ENCODE results near the gene SLC35F6.
"Not testable (repeated sequence)": the region's sequence is repeated elsewhere in the genome, so short reads cannot be mapped to it uniquely, and the experiment has no call there.

The SLC35F6 gene

DNA sequence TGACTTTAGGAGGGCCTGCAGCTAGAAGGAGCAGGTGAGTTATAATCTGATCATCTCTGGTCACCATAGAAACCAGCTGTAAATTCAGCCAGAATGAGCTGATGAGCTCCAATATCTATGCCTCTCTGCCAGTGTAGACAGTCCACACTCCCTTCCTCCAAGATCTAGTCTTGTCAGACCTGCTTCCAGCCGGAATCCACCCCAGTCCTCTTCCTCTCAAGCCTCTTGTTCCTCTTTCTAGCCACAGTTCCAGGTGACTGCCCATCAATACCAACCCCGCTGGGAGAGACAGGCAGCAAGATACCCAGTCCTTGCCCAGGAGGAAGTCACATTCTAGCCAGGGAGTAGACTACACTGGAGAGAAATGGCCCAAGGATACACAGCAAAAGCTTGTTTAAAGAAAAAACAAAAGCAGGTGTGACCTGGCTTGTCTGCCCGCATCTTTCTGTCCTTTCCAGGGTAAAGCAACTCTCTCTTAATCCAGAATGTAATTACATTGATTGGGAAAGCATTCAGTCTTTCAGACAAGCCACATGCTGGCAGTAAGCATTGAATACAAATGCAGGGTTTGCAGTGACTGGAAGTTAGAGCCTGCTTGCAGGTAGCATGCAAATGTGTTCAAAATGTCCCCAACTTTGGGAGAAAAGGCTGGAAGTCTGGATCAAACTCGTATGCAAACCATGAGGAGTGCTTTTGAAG lies 9.0 kb upstream of the SLC35F6 start:
- DNase-seq: no peak

DNA sequence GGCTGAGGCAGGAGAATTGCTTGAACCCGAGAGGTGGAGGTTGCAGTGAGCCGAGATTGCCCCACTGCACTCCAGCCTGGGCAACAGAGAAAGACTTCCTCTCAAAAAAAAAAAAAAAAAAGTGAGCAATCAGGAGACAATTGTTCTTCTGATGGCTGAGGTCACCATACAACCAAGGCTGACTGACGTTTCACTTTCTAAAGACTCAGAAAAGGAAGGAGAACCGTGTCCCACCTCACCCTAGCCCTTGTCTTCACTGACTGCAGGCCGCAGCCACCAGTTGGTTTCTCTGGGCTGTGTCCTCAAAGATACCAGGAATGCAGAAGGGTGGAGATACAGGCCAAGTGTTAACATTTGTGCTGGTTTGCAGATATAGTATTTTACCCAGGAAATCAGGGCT lies 7.7 kb upstream of the SLC35F6 start:
- no peak for DNase-seq

DNA sequence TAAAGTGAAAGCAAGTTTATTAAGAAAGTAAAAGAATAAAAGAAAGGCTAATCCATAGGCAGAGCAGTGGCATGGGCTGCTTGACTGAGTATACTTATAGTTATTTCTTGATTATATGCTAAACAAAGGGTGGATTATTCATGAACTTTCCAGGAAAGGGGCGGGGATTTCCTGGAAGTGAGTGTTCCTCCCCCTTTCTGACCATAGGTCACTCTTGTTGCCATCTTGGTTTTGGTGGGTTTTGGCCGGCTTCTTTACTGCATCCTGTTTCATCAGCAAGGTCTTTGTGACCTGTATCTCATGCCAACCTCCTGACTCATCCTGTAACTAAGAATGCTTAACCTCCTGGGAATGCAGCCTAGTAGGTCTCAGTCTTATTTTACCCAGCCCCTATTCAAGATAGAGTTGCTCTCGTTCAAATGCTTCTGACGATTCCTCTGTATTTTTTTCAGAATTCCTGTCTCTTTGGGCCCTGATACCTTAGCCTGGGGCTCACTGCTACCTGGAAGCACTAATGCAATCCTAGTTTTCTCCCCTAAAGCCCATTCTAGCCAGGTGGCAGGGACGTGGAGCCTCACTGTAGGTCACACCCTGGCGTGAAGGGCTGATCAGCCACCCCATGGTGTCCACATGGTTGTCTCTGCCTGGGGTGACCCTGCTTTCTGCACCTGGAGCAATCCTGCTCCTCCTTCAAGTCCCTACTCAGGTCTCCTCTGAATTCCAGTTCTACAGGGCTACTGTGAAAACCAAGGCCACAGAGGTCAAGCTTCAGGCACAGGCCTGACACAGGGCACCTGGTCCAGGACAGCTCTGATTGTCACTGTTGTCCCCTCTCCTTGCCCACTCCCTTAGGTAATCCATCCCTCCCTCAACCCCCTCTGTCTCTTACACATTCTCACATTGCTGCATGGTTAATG lies 6.0 kb upstream of the SLC35F6 start:
- no peak for DNase-seq

DNA sequence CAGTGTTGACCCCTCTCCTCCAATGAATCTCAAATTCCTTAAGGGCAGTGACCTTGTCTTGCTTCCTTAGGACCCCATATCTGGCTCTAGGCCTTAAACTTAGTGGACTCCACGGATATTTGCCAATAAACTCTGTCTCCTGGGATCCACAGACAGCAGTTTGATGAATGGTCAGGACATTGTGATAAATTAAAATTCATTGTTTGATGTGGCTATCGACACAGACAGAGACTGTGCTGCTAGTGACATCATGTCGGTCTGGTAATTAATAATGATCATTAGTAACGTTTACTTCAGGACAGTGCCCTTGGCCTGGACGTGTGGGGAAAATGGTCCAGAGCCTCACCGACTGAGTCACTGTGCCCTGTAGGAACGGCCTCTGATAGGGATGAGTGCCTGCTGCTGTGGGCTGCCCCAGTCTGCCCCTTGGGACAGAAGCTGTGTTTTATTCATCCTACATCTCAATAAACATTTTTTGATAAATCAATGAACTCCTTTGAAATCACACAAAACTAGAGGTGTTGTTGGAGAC lies 5.2 kb upstream of the SLC35F6 start:
- DNase-seq: no peak

DNA sequence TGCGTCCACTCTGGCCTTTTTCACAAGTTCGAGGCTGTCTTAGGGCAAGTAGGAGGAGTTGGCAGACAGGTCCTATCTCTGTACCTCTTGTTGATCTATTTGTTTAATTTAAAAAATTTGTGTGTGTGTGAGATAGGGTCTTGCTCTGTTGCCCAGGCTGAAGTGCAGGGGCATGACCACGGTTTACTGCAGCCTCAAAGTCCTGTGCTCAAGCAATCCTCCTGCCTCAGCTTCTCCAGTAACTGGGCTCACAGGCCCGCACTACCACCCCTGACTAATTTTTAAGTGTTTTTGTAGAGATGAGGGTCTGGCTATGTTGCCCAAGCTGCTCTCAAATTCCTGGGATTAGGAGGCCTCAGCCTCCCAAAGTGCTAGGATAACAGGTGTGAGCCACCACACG lies 4.2 kb upstream of the SLC35F6 start:
- no peak for DNase-seq

DNA sequence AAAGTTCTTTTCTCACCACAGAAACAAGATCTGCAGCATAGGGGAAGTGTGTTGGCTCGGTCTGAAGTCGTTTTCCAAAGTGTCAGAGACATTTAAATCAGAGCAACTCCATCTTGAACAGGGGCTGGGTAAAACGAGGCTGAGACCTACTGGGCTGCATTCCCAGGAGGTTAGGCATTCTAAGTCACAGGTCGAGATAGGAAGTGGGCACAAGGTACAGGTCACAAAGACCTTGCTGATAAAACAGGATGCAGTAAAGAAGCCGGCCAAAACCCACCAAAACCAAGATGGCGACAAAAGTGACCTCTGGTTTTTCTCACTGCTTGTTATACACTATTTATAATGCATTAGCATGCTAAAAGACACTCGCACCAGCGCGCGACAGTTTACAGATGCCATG lies 3.1 kb upstream of the SLC35F6 start:
- not testable (repeated sequence) for DNase-seq

DNA sequence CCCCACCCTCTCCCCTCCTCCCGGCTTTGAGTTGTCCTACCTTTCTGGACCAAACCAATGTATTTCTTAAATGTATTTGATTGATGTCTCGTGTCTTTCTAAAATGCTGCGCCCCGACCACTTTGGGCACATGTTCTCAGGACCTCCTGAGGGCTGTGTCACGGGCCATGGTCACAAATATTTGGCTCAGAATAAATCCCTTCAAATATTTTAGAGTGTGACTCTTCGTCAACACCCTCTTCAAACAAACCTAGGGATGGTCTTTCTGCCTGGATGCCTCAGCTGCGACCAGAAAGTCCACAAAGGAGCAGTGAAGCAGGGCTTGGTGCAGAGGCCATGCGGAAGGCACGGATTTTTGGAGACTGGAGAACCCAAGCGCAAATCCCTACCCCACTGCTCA lies 1.1 kb upstream of the SLC35F6 start:
- no peak for DNase-seq

DNA sequence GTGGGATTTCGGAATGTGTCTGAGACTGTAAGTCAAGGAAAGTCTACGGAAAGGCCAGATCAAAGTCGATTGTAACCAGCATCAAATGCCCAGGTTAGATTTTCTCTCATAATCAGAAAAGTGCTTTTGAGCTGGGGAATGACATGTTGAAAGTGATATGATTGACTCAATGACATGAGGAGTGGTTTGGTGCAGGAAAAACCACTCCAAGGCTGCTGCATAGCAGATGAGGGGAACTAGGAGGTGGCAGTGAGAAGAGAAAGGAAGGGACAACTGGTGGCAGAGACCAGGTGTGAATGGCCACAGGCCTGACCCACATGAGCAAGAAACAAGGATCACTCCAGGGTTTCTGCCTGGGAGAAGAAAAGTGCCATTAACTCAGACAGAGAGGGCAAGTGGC lies 822 bp downstream of the SLC35F6 start:
- no peak for DNase-seq

DNA sequence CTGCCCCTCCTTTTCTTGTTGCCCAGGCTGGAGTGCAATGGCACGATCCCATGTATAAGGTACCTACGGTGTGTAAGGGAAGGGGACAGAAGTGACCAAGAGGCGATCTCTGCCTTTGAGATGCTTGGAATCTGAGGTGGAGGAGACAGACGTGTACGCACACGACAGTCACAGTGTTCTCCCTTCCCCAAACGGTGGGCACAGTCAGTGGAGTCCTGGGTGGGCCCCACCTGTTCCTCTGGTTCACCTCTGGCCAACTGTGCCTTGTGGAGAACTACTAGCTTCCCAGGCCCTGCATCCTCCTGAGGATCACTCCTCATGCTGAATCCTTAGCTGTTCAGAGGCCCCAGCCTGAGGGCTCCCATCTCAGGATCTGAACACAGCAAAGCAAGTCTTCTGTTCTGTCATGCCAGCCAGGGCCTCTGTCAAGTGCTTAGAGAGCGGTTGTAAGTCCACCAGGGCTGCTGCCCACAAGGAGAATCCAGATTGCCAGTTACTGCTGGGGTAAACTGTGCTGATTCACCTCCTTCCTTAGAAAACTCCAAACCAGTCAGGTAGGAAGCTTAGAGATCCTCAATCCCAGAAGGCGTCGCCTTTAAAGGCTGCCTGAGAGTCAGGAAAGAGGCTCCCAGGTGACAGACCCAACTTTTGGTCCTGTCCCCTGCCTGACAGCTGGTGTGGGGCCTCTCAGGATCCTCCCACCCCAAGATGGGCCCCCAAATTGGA lies 1.6 kb downstream of the SLC35F6 start:
- peak in 1 of 56 donors; percentile 7 for DNase-seq

DNA sequence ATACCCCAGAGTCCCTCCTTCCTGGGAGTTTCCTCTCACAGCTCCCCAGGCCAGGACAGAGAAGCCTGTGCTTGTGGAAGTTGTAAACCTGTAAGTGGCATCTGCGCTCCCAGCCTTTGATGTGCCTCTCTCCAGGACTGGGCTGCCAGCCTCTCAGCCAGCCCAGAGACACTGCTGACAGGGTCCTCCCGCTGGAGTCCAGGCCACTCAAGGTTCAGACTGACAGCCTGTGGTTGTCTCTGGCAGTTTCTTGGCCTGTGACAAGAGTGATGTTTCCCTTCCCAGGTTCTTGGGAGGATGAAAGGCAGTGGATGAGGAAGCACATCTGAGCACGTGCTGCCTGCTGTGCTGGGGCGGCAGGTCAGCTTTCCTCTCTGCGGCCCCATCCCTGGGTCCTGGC lies 3.0 kb downstream of the SLC35F6 start:
- no peak for DNase-seq

DNA sequence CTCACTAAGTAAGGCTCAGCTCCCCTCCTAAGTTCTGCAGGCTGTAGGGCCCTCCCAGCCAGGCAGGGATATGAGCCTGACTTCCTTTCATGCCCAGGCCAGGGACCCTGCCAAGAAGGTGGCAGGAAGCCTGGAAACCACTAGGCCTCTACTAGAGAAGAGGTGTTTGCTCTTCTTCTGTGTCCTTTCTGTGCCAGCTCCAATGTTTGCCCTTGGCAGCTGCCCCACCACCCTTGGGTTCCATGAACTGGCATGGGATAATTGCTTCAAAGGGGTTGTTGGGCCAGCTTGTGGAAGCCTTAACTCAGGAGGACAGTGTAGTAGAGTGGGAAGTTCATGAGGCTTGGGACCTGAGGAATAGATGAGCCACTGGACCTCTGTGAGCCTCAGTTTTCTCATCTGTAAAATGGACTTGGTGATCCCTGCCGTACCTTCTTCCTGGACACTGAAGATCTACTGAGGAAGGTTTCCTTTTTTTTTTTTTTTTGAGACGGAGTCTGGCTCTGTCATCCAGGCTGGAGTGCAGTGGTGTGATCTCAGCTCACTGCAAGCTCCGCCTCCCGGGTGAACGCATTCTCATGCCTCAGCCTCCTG lies 3.9 kb downstream of the SLC35F6 start:
- no peak for DNase-seq

DNA sequence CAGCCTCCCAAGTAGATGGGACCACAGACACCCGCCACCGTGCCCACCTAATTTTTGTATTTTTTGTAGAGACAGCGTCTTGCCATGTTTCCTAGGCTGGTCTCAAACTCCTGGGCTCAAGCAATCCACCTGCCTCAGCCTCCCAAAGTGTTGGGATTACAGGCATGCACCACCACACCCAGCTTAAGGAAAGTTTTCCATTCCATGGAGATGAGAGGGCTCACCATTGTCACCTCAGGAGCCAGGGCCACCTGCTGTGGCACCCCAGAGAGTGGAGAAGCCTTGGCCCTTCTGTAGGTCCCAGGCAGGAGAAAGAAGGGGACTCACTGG lies 4.6 kb downstream of the SLC35F6 start:
- no peak for DNase-seq

DNA sequence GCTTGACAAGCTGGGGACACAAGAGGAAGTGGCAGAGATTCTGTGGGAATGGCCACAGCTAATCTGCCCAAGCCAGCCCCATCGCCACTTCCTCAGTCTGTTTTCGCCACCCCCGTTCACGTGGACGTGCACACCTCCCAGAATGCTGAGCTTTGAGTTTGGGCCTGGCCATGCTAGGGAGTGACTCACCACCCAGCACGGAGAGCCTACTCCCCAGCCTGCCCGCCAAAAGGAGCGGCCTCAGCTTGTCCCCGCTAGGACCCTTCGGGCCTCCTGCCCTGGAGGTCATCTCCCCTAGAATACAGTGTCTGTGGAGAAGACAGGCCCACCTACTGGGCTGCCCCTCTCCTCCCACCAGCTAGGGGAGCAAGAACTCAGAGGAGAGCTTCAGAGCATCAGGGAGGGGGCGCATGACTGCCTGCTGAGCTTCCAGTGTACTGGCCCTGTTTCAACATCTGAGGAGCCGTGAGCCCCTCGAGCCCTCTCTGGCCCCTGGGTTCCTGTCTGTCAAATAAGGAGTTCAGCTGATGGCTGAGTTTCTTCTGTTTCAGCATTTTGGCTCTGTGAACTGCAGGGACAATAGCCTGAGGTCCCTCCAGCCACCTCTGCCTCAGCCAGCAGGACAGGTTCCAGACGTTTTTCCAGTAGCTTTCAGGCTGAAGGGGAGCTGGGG lies 5.1 kb downstream of the SLC35F6 start:
- DNase-seq: peak in 47 of 56 donors; percentile 17 to 76 (median 47)

DNA sequence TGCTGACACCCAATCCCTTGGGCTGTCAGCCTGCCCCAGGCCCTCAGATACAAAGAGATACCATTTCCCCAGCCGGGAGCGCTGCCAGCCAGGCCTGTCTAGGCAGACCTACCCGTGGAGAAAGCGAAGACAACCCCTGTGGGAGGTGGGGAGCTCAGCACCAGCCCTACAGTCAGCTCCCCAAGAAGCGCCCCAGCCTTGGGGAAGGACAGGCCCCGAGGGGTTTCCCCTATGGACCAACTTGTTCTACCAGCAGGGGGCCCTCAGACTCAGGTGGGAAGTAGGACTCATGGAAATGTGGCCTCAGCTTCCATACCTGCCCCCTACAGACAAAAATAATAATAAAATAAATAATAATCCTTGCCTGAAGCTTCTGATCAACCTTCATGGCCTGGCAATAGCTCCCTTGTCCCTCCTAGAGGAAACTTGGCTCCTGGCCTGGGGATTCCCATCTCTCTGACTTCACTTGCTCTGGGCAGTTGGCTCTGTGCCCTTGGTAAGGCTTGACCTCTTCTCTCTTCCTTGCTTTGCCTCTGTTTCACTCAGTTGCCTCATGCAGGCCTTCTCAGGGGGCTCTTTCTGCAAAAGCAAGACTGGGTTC lies 7.0 kb downstream of the SLC35F6 start:
- DNase-seq: peak in 41 of 56 donors; percentile 5 to 89 (median 45)

DNA sequence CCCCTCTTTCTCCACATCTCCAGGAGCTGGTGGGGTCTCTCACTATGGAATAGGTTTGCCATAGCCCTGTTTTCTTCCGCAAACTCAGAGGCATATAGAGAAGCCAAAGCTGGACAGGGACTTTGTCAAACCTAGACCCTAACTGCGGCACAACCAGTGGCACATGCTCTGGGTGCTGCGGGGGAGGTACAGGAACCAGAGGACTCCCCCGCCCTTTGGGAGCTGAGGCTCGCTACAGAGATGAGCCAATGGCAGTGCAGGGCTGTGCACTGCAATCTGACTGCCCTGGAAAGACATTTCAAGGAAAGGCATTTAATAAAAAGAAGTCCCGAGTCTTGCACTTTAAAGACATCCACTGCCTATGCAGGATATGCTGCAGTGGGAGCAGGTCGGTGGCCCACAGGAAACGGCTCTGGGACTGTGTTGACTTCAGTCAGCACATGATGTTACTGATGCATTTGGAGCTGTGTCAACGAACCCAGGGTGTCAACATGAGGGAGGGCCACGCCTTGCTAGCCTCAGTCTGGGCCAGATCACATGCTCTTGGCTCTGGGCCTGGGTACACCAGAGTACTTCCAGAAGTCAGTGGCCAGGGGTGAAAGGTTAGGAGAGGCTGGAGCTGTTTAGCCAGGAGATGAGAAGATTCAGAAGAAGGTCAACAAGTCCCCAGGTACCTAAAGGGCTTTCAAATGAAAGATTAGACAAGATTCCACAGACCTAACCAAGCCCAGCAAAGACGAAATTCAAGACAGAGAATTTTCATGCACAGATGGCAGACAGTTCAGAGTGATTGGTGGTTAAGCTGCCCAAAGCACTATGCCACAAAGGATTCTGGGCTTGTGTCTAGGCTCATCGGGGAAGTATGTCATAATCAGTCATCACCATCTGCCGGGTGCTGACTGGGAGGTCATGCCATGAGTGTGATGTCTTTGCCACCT lies 8.2 kb downstream of the SLC35F6 start:
- peak in 47 of 56 donors; percentile 15 to 89 (median 60) for DNase-seq

DNA sequence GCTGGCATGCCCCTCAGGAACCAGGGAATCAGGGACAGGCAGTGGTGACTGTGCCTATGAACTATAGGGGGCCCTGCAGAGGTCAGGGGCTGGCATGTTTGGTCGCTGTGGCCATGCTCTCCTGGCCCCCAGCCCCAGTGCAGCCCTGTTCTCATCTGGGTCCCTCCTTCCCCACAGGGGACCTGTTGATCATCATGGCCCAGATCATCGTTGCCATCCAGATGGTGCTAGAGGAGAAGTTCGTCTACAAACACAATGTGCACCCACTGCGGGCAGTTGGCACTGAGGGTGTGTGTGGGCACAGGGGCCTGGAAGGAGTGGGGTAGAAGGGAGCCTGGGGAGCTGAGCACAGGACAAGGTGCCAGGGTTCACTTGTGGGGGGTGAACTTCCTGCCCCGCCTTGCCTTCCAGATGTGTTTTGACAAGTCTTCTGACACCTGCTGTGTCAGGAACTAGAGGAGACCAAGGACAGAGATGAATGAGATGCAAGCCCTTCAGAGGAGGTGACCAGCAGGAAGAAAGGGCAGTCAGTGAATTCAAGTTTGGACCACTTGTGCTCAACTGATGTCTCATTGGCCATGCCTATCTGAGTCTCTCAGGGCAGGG lies 12.2 kb downstream of the SLC35F6 start:
- no peak for DNase-seq

DNA sequence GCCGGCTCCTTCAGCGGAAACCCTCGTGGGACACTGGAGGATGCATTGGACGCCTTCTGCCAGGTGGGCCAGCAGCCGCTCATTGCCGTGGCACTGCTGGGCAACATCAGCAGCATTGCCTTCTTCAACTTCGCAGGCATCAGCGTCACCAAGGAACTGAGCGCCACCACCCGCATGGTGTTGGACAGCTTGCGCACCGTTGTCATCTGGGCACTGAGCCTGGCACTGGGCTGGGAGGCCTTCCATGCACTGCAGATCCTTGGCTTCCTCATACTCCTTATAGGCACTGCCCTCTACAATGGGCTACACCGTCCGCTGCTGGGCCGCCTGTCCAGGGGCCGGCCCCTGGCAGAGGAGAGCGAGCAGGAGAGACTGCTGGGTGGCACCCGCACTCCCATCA lies 14.0 kb downstream of the SLC35F6 start:
- DNase-seq: peak in 1 of 56 donors; percentile 23

DNA sequence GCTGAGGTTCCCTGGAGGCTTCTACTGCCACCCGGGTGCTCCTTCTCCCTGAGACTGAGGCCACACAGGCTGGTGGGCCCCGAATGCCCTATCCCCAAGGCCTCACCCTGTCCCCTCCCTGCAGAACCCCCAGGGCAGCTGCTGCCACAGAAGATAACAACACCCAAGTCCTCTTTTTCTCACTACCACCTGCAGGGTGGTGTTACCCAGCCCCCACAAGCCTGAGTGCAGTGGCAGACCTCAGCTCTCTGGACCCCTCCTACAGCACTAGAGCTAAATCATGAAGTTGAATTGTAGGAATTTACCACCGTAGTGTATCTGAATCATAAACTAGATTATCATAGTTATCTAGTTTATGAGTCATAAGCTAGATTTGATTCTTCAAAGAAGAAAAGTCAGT lies 14.4 kb downstream of the SLC35F6 start:
- no peak for DNase-seq

Data from amygdala (tissue), 56 donors.